ENCODE data around the gene CKS1B. TPM values are rescaled to one million over a fixed set of nuclear protein-coding genes. Genes with fewer than 3 reads are reported as not detected.
A peak's percentile ranks its signal among the peaks of the same experiment; 100 is the strongest.
"Not testable (repeated sequence)": the region's sequence is repeated elsewhere in the genome, so short reads cannot be mapped to it uniquely, and the experiment has no call there.

Gene CKS1B
- total RNA-seq, 2 donors from 2014 or later: 33.5 to 47.5 TPM

GRCh38 chr1:154972517-154973343 lies 1.8 kb upstream of the CKS1B start:
- peak; percentile 87 for DNase-seq (ENCODE audit: low spot score)
- H3K27me3 ChIP-seq (replicated peaks; ENCODE audit: insufficient read depth): no peaks in the 10 kb centered on the region
- peak overlapping the region; percentile 52 to 82 for H3K4me3 ChIP-seq
- H3K9me3 ChIP-seq: no peaks in the 10 kb centered on the region
- WGBS: 25% methylated on average over 18 of the region's 18 CpGs
- intact Hi-C loops (cut with DNase I): no loop called here
- peaks cover 14% of the 10 kb centered on the region for H3K4me1 ChIP-seq (replicated peaks)
- TF ChIP-seq POLR2AphosphoS5 (IDR thresholded peaks at IDR 0.05) (peak; percentile 95), POLR2A (IDR thresholded peaks at IDR 0.05) (peak; percentile 50)
- TF ChIP-seq, protein P1, sequence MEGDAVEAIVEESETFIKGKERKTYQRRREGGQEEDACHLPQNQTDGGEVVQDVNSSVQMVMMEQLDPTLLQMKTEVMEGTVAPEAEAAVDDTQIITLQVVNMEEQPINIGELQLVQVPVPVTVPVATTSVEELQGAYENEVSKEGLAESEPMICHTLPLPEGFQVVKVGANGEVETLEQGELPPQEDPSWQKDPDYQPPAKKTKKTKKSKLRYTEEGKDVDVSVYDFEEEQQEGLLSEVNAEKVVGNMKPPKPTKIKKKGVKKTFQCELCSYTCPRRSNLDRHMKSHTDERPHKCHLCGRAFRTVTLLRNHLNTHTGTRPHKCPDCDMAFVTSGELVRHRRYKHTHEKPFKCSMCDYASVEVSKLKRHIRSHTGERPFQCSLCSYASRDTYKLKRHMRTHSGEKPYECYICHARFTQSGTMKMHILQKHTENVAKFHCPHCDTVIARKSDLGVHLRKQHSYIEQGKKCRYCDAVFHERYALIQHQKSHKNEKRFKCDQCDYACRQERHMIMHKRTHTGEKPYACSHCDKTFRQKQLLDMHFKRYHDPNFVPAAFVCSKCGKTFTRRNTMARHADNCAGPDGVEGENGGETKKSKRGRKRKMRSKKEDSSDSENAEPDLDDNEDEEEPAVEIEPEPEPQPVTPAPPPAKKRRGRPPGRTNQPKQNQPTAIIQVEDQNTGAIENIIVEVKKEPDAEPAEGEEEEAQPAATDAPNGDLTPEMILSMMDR (IDR thresholded peaks at IDR 0.05): no peak
- H3K27ac ChIP-seq: peak overlapping the region; percentile 98 to 99
- H3K36me3 ChIP-seq: no peaks in the 10 kb centered on the region

DNA sequence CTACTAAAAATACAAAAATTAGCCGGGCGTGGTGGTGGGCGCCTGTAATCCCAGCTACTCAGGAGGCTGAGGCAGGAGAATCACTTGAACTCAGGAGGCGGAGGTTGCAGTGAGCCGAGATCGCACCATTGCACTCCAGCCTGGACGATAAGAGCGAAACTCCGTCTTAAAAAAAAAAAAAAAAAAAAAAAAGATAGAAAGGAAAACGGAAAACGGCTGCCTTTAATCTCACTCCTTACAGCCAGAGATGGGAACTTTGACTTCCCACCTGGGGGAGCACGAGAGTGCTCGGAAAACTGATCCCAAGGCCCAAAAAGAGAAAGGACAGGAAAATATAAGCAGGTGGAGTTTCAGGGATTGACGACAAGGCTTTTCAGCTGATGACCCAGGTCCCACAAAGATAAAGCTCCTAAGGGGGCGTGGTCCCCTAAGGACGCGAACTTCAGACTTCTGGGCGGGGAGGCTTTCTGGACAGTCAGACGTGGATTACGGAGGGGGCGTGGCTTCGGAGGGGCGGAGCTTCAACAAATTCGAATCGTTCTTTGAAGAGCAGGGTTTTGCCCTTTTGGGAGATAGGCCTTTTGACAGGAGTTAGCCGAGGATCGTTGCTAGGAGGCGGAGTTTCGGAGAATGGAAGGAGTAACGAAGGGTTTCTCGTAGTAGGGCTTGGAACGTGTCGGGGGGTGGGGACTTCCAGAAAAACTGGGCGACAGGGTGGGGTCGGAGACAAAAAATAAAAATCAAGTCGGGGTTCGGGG lies 958 bp upstream of the CKS1B start:
- intact Hi-C loops (cut with DNase I): loop anchor here (2.0 kb wide), 1 partner anchor 27 kb away; no protein-coding TSS in a partner anchor
- Histone ChIP-seq H3K4me3 (peak overlapping the region; percentile 52 to 82), H3K36me3 (no peaks in the 10 kb centered on the region), H3K27ac (peak overlapping the region; percentile 98 to 99), H3K4me1 (replicated peaks) (peaks cover 14% of the 10 kb centered on the region), H3K9me3 (no peaks in the 10 kb centered on the region), H3K27me3 (replicated peaks; ENCODE audit: insufficient read depth) (no peaks in the 10 kb centered on the region)
- peak; percentile 97 for DNase-seq (ENCODE audit: low spot score)
- WGBS: 6% methylated on average over 37 of the region's 37 CpGs
- TF ChIP-seq, protein P1 (IDR thresholded peaks at IDR 0.05): peak in 2 of 4 experiments; percentile 12 to 45
- TF ChIP-seq POLR2A (IDR thresholded peaks at IDR 0.05) (peak; percentile 83), POLR2AphosphoS5 (IDR thresholded peaks at IDR 0.05) (peak; percentile 88)

DNA sequence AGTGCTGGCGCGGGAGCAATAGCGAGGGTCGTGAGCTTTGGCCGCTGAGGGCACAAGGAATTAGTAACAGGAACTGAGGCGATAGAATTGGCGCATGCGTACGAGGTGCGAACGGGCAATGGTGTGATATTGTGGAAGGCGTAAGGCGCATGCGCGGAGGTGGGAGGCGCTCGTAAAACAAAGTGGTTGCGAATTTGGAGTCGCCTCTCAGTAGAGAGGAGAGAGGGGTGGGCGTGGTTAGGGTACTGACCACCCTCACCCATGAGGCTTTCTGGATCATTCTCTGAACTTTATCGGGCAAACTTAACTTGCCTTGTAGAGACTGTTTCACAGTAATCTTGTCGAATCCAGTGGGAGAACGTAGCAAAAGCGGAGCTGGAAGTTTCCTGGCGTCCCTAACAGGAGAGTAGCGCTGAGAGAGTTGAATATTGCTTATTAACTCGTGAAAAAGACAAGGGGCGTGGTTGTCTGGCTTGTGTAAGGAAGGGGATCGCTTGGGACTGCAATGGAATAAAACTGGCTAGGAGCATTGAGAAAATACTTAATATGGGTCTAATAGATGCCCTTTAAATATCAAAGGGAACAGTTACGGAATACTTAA lies 427 bp downstream of the CKS1B start:
- TF ChIP-seq, protein P1 (IDR thresholded peaks at IDR 0.05): no peak
- TF ChIP-seq POLR2AphosphoS5 (IDR thresholded peaks at IDR 0.05): peak; percentile 94
- TF ChIP-seq POLR2A (IDR thresholded peaks at IDR 0.05): peak; percentile 83
- peak; percentile 94 for DNase-seq (ENCODE audit: low spot score)
- Histone ChIP-seq H3K27ac (peak overlapping the region; percentile 98 to 99), H3K9me3 (no peaks in the 10 kb centered on the region), H3K4me3 (peak overlapping the region; percentile 52 to 82), H3K36me3 (no peaks in the 10 kb centered on the region), H3K4me1 (replicated peaks) (peaks cover 14% of the 10 kb centered on the region), H3K27me3 (replicated peaks; ENCODE audit: insufficient read depth) (no peaks in the 10 kb centered on the region)
- intact Hi-C loops (cut with DNase I): loop anchor here (2.0 kb wide), 1 partner anchor 26 kb away; no protein-coding TSS in a partner anchor
- under 1% methylated on average over 30 of the region's 30 CpGs for WGBS

DNA sequence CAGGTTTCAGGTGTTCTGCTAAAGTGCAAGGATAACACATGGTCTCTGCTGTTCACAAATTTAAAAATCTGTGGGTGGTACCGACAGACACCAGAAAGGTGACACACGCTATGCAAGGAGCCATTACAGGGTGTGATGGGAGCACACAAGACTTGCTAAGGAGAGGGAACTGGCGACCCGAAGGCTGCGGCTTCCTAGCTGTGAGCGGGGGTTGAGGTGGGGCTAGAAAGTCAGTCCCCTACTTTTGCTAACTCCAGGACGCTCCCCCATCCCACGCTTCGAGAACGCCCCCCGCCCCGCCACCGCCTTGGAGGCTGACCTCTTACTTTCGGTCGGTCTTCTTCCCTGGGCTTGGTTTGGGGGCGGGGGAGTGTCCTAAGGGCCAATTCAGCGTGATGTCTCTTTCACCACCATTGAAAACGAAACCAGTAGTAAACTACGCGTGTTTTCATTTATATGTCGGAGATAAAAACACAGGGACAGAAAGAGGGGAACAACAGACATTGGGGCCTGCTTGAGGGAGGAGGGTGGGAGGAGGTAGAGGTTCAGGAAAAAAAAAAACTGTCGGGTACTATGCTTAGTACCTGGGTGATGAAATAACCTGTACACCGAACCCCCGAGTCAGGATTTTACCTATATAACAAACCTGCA lies 1.1 kb downstream of the CKS1B start:
- no peaks in the 10 kb centered on the region for H3K27me3 ChIP-seq (replicated peaks; ENCODE audit: insufficient read depth)
- H3K4me3 ChIP-seq: peak overlapping the region; percentile 52 to 82
- H3K9me3 ChIP-seq: no peaks in the 10 kb centered on the region
- under 1% methylated on average over 24 of the region's 24 CpGs for WGBS
- peaks cover 14% of the 10 kb centered on the region for H3K4me1 ChIP-seq (replicated peaks)
- no peaks in the 10 kb centered on the region for H3K36me3 ChIP-seq
- H3K27ac ChIP-seq: peak overlapping the region; percentile 98 to 99
- DNase-seq (ENCODE audit: low spot score): peak; percentile 48
- intact Hi-C loops (cut with DNase I): loop anchor here (2.0 kb wide), 1 partner anchor 25 kb away; no protein-coding TSS in a partner anchor
- TF ChIP-seq, protein P1 (IDR thresholded peaks at IDR 0.05): no peak
- peak; percentile 4 for TF ChIP-seq POLR2AphosphoS5 (IDR thresholded peaks at IDR 0.05)

DNA sequence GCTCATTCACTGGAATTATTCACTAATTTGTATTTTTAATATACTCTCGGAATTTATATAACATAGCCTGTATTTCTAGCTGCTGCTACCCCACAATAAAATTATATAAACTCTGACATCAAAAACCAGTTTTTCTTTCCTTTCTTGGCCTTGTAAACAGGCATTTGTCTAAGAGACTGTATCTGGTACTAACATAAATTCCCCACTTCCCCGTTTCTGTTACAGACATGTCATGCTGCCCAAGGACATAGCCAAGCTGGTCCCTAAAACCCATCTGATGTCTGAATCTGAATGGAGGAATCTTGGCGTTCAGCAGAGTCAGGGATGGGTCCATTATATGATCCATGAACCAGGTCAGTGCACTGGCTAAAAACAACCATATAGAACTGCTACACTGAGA lies 3.3 kb downstream of the CKS1B start:
- intact Hi-C loops (cut with DNase I); H3K4me1 ChIP-seq (replicated peaks); H3K27me3 ChIP-seq (replicated peaks; ENCODE audit: insufficient read depth); DNase-seq (ENCODE audit: low spot score); H3K4me3 ChIP-seq; H3K36me3 ChIP-seq; H3K27ac ChIP-seq; H3K9me3 ChIP-seq: not testable (repeated sequence)
- WGBS: 58% methylated on average over 3 of the region's 3 CpGs
